ENCODE measurements around the gene HASPIN.

- TF ChIP-seq FOXK1 (CRISPR knock-in tag; IDR thresholded peaks at IDR 0.05; ENCODE audit: borderline replicate concordance, low read depth) (no peak), AFF4 (CRISPR knock-in tag; IDR thresholded peaks at IDR 0.05) (no peak), ZNF274 (CRISPR knock-in tag; IDR thresholded peaks at IDR 0.05) (no peak), ZSCAN25 (CRISPR knock-in tag; IDR thresholded peaks at IDR 0.05) (no peak)
Observed at GRCh38 chr17:3693829-3694231, 29.9 kb upstream of the HASPIN start.

All from HepG2 (cell line).